Hepatocyte (in vitro differentiated cells): ENCODE results near the gene DNAAF8. TPM values are rescaled to one million over a fixed set of nuclear protein-coding genes. Genes with fewer than 3 reads are reported as not detected.
A peak's percentile ranks its signal among the peaks of the same experiment; 100 is the strongest.

Experiments
- DNase-seq: peaks from one replicate; pipeline ENCODE4 v3.0.0-alpha.2; 2016; ENCODE audit warnings: low spot score
- H2AFZ ChIP-seq: fragments of 200-600 bp; sonication (generic); 2 replicates; pipeline ENCODE4 v1.6.0; 2016; ENCODE audit warnings: antibody characterized with exemption, mild to moderate bottlenecking
- H3K27ac ChIP-seq: fragments of 200-600 bp; sonication (generic); 2 replicates; pipeline ENCODE4 v1.5.1; 2016; ENCODE audit warnings: mild to moderate bottlenecking
- H3K27me3 ChIP-seq: fragments of 200-600 bp; sonication (generic); 2 replicates; pipeline ENCODE4 v1.6.1; 2016
- H3K36me3 ChIP-seq: fragments of 200-600 bp; sonication (generic); replicated peaks from 2 replicates; pipeline ENCODE4 v1.5.1; 2016; ENCODE audit warnings: low read depth; ENCODE audit not compliant: insufficient read depth
- H3K4me1 ChIP-seq: fragments of 200-600 bp; sonication (generic); 2 replicates; pipeline ENCODE4 v1.5.1; 2016; ENCODE audit warnings: mild to moderate bottlenecking, moderate library complexity; ENCODE audit not compliant: insufficient read depth
- H3K4me2 ChIP-seq: fragments of 200-600 bp; sonication (generic); 2 replicates; pipeline ENCODE4 v1.6.0; 2016
- H3K4me3 ChIP-seq: fragments of 200-600 bp; sonication (generic); 2 replicates; pipeline ENCODE4 v1.5.1; 2016; ENCODE audit warnings: mild to moderate bottlenecking
- H3K79me2 ChIP-seq: fragments of 200-600 bp; sonication (generic); 2 replicates; pipeline ENCODE4 v1.6.0; 2017; ENCODE audit warnings: mild to moderate bottlenecking
- H3K9me2 ChIP-seq: fragments of 200-600 bp; sonication (generic); replicated peaks from 2 replicates; pipeline ENCODE4 v1.6.0; 2017; ENCODE audit warnings: mild to moderate bottlenecking; ENCODE audit not compliant: insufficient read depth
- H3K9me3 ChIP-seq: fragments of 200-600 bp; sonication (generic); 2 replicates; pipeline ENCODE4 v1.5.1; 2016; ENCODE audit warnings: low read depth, mild to moderate bottlenecking
- H4K20me1 ChIP-seq: fragments of 200-600 bp; sonication (generic); 2 replicates; pipeline ENCODE4 v1.6.0; 2016; ENCODE audit warnings: mild to moderate bottlenecking; ENCODE audit not compliant: insufficient read depth, poor library complexity, severe bottlenecking
- EZH2 ChIP-seq: fragments of 200-600 bp; sonication (generic); IDR thresholded peaks from 2 replicates; pipeline ENCODE4 v1.6.1; 2016; ENCODE audit warnings: antibody characterized with exemption, mild to moderate bottlenecking, borderline replicate concordance
- EZH2phosphoT487 ChIP-seq: fragments of 200-600 bp; sonication (generic); IDR thresholded peaks from one replicate; pipeline ENCODE4 v1.6.1; 2018; ENCODE audit warnings: antibody characterized with exemption, mild to moderate bottlenecking, low read depth, moderate library complexity; ENCODE audit not compliant: unreplicated experiment, severe bottlenecking
- WGBS: methylation state at CpG from one replicate; pipeline ENCODE4 v1.1.6; 2016; ENCODE audit warnings: low lambda C conversion rate; ENCODE audit errors: missing lambda C conversion rate; 5-methylcytosine and 5-hydroxymethylcytosine counted together
- polyA plus RNA-seq: library from polyadenylated mRNA; unstranded; fragments of >200 nt; fragmentation: Nextera tagmentation; extraction: Ambion mirVana; gene quantifications from 2 replicates; pipeline ENCODE4 v1.2.1, GENCODE V29; 2016
- total RNA-seq: library from RNA; depleted of rRNA; stranded (reverse); fragments of >200 nt; gene quantifications from 2 replicates; pipeline ENCODE4 v1.2.3, GENCODE V29; 2014
- TF ChIP-seq, protein P1 (sequence below): fragments of 200-600 bp; sonication (generic); IDR thresholded peaks from 2 replicates; pipeline ENCODE4 v1.5.1; 2016; ENCODE audit warnings: antibody characterized with exemption, mild to moderate bottlenecking; ENCODE audit not compliant: poor library complexity

Gene DNAAF8
- total and polyA plus RNA-seq, 2 experiments from 2014 or later = 0.23 to 1.6 TPM

DNA sequence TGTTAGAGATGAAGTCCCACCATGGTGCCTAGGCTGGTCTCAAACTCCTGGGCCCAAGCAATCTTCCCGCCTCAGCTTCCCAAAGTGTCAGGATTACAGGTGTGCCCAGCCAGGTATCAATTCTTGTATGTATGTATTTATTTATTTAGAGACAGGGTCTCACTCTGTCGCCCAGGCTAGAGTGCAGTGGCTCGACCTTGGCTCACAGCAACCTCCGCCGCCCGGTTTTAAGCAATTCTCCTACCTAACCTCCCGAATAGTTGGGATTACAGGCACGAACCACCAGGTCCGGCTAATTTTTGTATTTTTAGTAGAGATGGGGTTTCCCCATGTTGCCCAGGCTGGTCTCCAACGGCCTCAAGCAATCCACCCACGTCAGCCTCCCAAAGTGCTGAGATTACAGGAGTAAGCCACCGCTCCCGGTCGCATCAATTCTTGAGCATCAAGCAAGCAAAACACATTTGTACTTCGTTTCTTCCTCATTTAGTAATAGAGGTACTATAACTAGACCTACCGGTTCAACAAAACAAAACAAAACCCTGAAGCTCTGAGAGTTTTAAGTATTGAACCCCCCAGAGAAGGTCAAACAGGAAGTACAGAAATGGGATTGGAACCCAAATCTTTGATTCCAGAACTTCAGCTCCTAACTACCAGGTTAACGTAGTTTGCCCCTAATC is 33.7 kb downstream of the DNAAF8 start:
- no peak for DNase-seq
- Histone ChIP-seq H3K36me3 (no peaks in the 10 kb centered on the region), H3K27ac (peak overlapping the region; percentile 84), H3K4me2 (peak overlapping the region; percentile 83), H2AFZ (peak overlapping the region; percentile 82), H3K4me1 (no peaks in the 10 kb centered on the region), H3K9me3 (no peaks in the 10 kb centered on the region), H4K20me1 (no peaks in the 10 kb centered on the region), H3K4me3 (no peak overlapping the region), H3K9me2 (no peaks in the 10 kb centered on the region), H3K27me3 (no peaks in the 10 kb centered on the region), H3K79me2 (peaks cover 31% of the 10 kb centered on the region)
- TF ChIP-seq, protein P1, sequence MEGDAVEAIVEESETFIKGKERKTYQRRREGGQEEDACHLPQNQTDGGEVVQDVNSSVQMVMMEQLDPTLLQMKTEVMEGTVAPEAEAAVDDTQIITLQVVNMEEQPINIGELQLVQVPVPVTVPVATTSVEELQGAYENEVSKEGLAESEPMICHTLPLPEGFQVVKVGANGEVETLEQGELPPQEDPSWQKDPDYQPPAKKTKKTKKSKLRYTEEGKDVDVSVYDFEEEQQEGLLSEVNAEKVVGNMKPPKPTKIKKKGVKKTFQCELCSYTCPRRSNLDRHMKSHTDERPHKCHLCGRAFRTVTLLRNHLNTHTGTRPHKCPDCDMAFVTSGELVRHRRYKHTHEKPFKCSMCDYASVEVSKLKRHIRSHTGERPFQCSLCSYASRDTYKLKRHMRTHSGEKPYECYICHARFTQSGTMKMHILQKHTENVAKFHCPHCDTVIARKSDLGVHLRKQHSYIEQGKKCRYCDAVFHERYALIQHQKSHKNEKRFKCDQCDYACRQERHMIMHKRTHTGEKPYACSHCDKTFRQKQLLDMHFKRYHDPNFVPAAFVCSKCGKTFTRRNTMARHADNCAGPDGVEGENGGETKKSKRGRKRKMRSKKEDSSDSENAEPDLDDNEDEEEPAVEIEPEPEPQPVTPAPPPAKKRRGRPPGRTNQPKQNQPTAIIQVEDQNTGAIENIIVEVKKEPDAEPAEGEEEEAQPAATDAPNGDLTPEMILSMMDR = no peak
- TF ChIP-seq EZH2 = no peak
- no peak for TF ChIP-seq EZH2phosphoT487
- WGBS = 80% methylated on average over 17 of the region's 17 CpGs

DNA sequence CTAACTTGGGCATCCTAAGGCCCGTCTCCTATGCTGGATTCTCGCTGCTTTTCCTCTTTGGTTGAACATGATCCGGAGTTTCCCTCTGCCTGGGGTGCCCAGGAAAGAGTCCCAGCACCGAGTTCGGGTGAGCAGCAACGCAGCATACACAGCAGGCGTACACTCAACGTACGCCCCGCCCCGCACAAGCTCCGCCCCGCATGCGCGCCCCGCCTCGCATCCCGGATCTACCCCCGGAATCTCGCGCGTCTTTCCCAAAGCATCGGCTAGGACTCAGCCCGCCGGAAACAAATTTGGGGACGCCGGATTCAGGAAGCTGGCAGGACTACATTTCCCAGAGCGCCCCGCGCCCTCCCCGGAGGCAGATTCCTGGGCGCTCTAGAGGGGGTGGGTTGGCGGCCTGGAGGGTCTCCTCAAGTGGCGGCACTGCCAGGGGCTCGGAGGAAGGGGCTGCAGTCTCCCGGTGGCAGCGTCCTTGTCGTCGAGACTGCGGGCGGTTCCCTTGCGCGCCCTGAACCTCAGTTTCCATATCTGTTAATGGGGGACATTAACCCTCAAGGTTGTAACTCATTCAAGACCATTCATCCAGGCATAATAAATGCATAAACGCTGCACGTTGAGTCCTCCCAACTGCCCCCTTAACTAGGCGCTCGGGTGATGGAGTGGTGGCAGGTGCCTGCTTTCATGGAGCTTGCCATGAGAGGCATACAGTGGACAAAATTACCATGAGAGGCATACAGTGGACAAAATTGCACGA is 34.4 kb downstream of the DNAAF8 start:
- WGBS = 6% methylated on average over 48 of the region's 48 CpGs
- Histone ChIP-seq H3K4me1 (no peaks in the 10 kb centered on the region), H4K20me1 (no peaks in the 10 kb centered on the region), H3K9me2 (no peaks in the 10 kb centered on the region), H3K79me2 (peaks cover 28% of the 10 kb centered on the region), H3K4me2 (peak overlapping the region; percentile 83), H3K4me3 (peak overlapping the region; percentile 66), H3K27ac (peak overlapping the region; percentile 84), H3K9me3 (no peaks in the 10 kb centered on the region), H3K36me3 (no peaks in the 10 kb centered on the region), H3K27me3 (no peaks in the 10 kb centered on the region), H2AFZ (peak overlapping the region; percentile 82)
- DNase-seq = peak; percentile 97
- no peak for TF ChIP-seq EZH2
- TF ChIP-seq, protein P1 = no peak
- no peak for TF ChIP-seq EZH2phosphoT487

DNA sequence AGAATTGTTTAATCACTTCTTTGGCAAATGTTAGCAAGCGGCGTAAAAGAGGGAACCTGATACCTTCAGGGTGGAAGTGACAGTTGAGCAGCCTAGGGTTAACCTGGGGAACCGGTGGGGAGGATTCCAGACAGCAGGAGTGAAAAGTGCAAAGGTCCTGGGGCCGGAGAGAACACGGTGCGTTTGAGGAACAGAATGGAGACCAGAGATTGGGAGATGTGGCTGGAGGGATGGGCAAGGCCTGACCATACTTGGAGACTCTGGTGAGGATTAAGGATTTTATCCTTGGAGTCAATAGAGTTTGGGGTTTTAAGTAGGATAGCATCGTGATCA is 34.9 kb downstream of the DNAAF8 start:
- Histone ChIP-seq H3K27ac (no peak overlapping the region), H3K4me3 (no peak overlapping the region), H3K36me3 (no peaks in the 10 kb centered on the region), H3K27me3 (no peaks in the 10 kb centered on the region), H3K4me1 (no peaks in the 10 kb centered on the region), H3K4me2 (peak overlapping the region; percentile 77), H4K20me1 (no peaks in the 10 kb centered on the region), H3K79me2 (peaks cover 24% of the 10 kb centered on the region), H3K9me2 (no peaks in the 10 kb centered on the region), H3K9me3 (no peaks in the 10 kb centered on the region), H2AFZ (peak overlapping the region; percentile 74)
- DNase-seq = no peak
- TF ChIP-seq, protein P1 = no peak
- TF ChIP-seq EZH2phosphoT487 (no peak), EZH2 (no peak)
- 80% methylated on average over 7 of the region's 7 CpGs for WGBS
